Osteoblast (primary cell): ENCODE results near the gene SLC25A24. TPM values are rescaled to one million over a fixed set of nuclear protein-coding genes. Genes with fewer than 3 reads are reported as not detected.
"Not testable (repeated sequence)": the region's sequence is repeated elsewhere in the genome, so short reads cannot be mapped to it uniquely, and the experiment has no call there.

ENCODE experiments used
- DNase-seq: peaks from one replicate; pipeline ENCODE4 v3.0.0; 2011; ENCODE audit warnings: low spot score, mixed read lengths; ENCODE audit not compliant: insufficient read length; ENCODE audit errors: missing footprints
- H2AFZ ChIP-seq: 2 replicates; pipeline ENCODE4 v1.6.0; 2011; ENCODE audit warnings: mild to moderate bottlenecking, low read length
- H3K27ac ChIP-seq: 2 replicates; pipeline ENCODE4 v1.5.1; 2011; ENCODE audit warnings: mild to moderate bottlenecking, low read depth, low read length, moderate library complexity
- H3K27me3 ChIP-seq: 2 replicates; pipeline ENCODE4 v1.6.0; 2012; ENCODE audit warnings: mild to moderate bottlenecking, control low read depth, inconsistent platforms, low read length, moderate library complexity; ENCODE audit not compliant: insufficient read depth
- H3K36me3 ChIP-seq: 2 replicates; pipeline ENCODE4 v1.5.1; 2011; ENCODE audit warnings: mild to moderate bottlenecking, low read length, control low read depth, moderate library complexity; ENCODE audit not compliant: insufficient read depth
- H3K4me1 ChIP-seq: 2 replicates; pipeline ENCODE4 v1.5.1; 2011; ENCODE audit warnings: mild to moderate bottlenecking, low read length, control low read depth, moderate library complexity; ENCODE audit not compliant: insufficient read depth
- H3K4me2 ChIP-seq: 2 replicates; pipeline ENCODE4 v1.6.0; 2011; ENCODE audit warnings: mild to moderate bottlenecking, low read length; ENCODE audit not compliant: insufficient read depth
- H3K4me3 ChIP-seq: fragments of 200-600 bp; sonication (generic); 3 replicates; pipeline ENCODE4 v1.5.1; 2012; ENCODE audit warnings: mild to moderate bottlenecking, low read length, inconsistent platforms; ENCODE audit not compliant: insufficient read depth
- H3K79me2 ChIP-seq: 2 replicates; pipeline ENCODE4 v1.6.0; 2012; ENCODE audit warnings: mild to moderate bottlenecking, low read length, control low read depth, inconsistent platforms; ENCODE audit not compliant: insufficient read depth
- H3K9me3 ChIP-seq: 2 replicates; pipeline ENCODE4 v1.5.1; 2011; ENCODE audit warnings: low read depth, low read length, control low read depth
- H4K20me1 ChIP-seq: 2 replicates; pipeline ENCODE4 v1.6.0; 2012; ENCODE audit warnings: mild to moderate bottlenecking, low read length, control low read depth; ENCODE audit not compliant: insufficient read depth
- total RNA-seq: library from RNA; depleted of rRNA; stranded (reverse); fragments of >200 nt; gene quantifications from 2 replicates; pipeline ENCODE4 v1.2.3, GENCODE V29; 2012
- TF ChIP-seq, protein P1 (sequence below): IDR thresholded peaks from 2 replicates; pipeline ENCODE4 v1.5.1; 2011; ENCODE audit warnings: mild to moderate bottlenecking, low read depth, low read length, moderate library complexity; ENCODE audit errors: extremely low read depth

SLC25A24 gene
- total RNA-seq, 1 donor: 42.3 TPM

DNA sequence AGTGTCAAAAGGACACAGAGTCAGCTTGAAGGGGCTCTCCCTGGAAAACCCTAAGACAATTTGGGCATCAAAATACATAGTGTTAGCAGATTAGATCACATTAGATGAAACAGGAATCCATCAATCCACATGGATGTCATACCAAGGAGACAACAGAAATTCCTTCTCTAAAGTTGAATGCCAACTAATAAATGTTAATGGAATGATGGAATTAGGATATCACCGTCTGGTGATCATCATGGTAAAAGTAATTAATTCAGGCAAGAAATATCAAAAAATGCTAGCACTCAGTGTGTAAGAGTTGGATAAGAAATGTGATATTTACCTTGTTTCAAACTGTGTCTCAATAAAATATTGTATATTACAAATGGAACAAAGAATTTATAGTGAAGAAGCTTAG is 10.9 kb upstream of the SLC25A24 start:
- H3K36me3 ChIP-seq: no peaks in the 10 kb centered on the region
- no peak for DNase-seq
- no peaks in the 10 kb centered on the region for H3K79me2 ChIP-seq
- no peak overlapping the region for H3K4me3 ChIP-seq
- H4K20me1 ChIP-seq: no peaks in the 10 kb centered on the region
- TF ChIP-seq, protein P1, sequence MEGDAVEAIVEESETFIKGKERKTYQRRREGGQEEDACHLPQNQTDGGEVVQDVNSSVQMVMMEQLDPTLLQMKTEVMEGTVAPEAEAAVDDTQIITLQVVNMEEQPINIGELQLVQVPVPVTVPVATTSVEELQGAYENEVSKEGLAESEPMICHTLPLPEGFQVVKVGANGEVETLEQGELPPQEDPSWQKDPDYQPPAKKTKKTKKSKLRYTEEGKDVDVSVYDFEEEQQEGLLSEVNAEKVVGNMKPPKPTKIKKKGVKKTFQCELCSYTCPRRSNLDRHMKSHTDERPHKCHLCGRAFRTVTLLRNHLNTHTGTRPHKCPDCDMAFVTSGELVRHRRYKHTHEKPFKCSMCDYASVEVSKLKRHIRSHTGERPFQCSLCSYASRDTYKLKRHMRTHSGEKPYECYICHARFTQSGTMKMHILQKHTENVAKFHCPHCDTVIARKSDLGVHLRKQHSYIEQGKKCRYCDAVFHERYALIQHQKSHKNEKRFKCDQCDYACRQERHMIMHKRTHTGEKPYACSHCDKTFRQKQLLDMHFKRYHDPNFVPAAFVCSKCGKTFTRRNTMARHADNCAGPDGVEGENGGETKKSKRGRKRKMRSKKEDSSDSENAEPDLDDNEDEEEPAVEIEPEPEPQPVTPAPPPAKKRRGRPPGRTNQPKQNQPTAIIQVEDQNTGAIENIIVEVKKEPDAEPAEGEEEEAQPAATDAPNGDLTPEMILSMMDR: no peak
- no peak overlapping the region for H3K27ac ChIP-seq
- H3K4me1 ChIP-seq: no peaks in the 10 kb centered on the region
- no peaks in the 10 kb centered on the region for H3K9me3 ChIP-seq
- H3K4me2 ChIP-seq: no peak overlapping the region
- H3K27me3 ChIP-seq: peaks cover 41% of the 10 kb centered on the region
- no peak overlapping the region for H2AFZ ChIP-seq

- no peaks in the 10 kb centered on the region for H3K79me2 ChIP-seq
- peaks cover 41% of the 10 kb centered on the region for H3K27me3 ChIP-seq
- no peaks in the 10 kb centered on the region for H3K9me3 ChIP-seq
- no peak overlapping the region for H2AFZ ChIP-seq
- H3K4me1 ChIP-seq: no peaks in the 10 kb centered on the region
- DNase-seq: no peak
- H3K27ac ChIP-seq: no peak overlapping the region
- no peak overlapping the region for H3K4me3 ChIP-seq
- H4K20me1 ChIP-seq: no peaks in the 10 kb centered on the region
- H3K4me2 ChIP-seq: no peak overlapping the region
- TF ChIP-seq, protein P1: no peak
- no peaks in the 10 kb centered on the region for H3K36me3 ChIP-seq
These were observed 9.4 kb upstream of the SLC25A24 start for GRCh38 chr1:108209456-108210108.

DNA sequence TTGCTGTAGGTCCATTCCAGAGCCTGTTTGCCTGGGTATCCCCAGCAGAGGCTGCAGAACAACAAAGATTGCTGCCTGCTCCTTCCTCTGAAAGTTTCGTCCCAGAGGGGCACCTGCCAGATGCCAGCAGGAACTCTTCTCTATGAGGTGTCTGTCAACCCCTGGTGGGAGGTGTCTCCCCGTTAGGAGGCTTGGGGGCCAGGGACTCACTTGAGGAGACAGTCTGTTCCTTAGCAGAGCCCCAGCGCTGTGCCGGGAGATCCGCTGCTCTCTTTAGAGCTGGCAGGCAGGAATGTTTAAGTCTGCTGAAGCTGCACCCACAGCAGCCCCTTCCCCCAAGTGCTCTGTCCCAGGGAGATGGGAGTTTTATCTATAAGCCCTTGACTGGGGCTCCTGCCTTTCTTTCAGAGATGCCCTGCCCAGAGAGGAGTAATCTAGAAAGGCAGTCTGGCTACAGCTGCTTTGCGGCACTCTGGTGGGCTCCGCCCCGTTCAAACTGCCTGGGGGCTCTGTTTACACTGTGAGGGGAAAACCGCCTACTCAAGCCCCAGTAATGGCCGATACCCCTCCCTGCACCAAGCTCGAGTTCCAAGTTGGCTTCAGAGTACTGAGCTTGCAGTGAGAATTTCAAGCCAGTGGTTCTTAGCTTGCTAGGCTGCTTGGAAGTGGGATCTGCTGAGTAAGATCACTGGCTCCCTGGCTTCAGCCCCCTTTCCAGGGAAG is 8.7 kb upstream of the SLC25A24 start:
- H3K4me3 ChIP-seq: no peak overlapping the region
- no peaks in the 10 kb centered on the region for H3K9me3 ChIP-seq
- no peaks in the 10 kb centered on the region for H4K20me1 ChIP-seq
- DNase-seq: no peak
- H3K79me2 ChIP-seq: no peaks in the 10 kb centered on the region
- peaks cover 41% of the 10 kb centered on the region for H3K27me3 ChIP-seq
- no peak overlapping the region for H2AFZ ChIP-seq
- TF ChIP-seq, protein P1: no peak
- no peak overlapping the region for H3K27ac ChIP-seq
- no peaks in the 10 kb centered on the region for H3K4me1 ChIP-seq
- H3K4me2 ChIP-seq: no peak overlapping the region
- H3K36me3 ChIP-seq: no peaks in the 10 kb centered on the region

- not testable (repeated sequence) for H3K4me3 ChIP-seq, H3K36me3 ChIP-seq, H3K9me3 ChIP-seq, H3K27ac ChIP-seq, H3K4me2 ChIP-seq, DNase-seq, H2AFZ ChIP-seq, H4K20me1 ChIP-seq, H3K4me1 ChIP-seq
- Histone ChIP-seq H3K27me3 (peaks cover 12% of the 10 kb centered on the region), H3K79me2 (peaks cover 14% of the 10 kb centered on the region)
These were observed 3.4 kb upstream of the SLC25A24 start for GRCh38 chr1:108203582-108203981.
